SJCRH30 (cell line): ENCODE results near the gene FBXO11. TPM values are rescaled to one million over a fixed set of nuclear protein-coding genes. Genes with fewer than 3 reads are reported as not detected.
"Not testable (repeated sequence)": the region's sequence is repeated elsewhere in the genome, so short reads cannot be mapped to it uniquely, and the experiment has no call there.

Source experiments
- DNase-seq, 2 experiments: peaks; one replicate each; pipeline ENCODE4 v3.0.0-alpha.2; 2015 to 2020
- H3K27ac ChIP-seq: fragments of 250-450 bp; sonication (Bioruptor Pico); 2 replicates; pipeline ENCODE4 v1.5.1; 2020; ENCODE audit warnings: mild to moderate bottlenecking, moderate library complexity
- H3K27me3 ChIP-seq: fragments of 250-450 bp; sonication (Bioruptor Pico); 2 replicates; pipeline ENCODE4 v1.5.1; 2020; ENCODE audit warnings: mild to moderate bottlenecking, moderate library complexity
- H3K36me3 ChIP-seq: fragments of 250-450 bp; sonication (Bioruptor Pico); 2 replicates; pipeline ENCODE4 v1.5.1; 2020; ENCODE audit warnings: mild to moderate bottlenecking, moderate library complexity
- H3K4me1 ChIP-seq: fragments of 250-450 bp; sonication (Bioruptor Pico); 2 replicates; pipeline ENCODE4 v1.5.1; 2020; ENCODE audit warnings: mild to moderate bottlenecking, moderate library complexity
- H3K4me3 ChIP-seq: fragments of 250-450 bp; sonication (Bioruptor Pico); 2 replicates; pipeline ENCODE4 v1.5.1; 2020; ENCODE audit warnings: mild to moderate bottlenecking, moderate library complexity
- H3K9me3 ChIP-seq: fragments of 250-450 bp; sonication (Bioruptor Pico); replicated peaks from 2 replicates; pipeline ENCODE4 v1.5.1; 2020; ENCODE audit warnings: mild to moderate bottlenecking, moderate library complexity
- total RNA-seq: library from RNA; depleted of rRNA; stranded (reverse); fragments of >200 nt; shearing (Covaris generic); gene quantifications from 2 replicates; pipeline ENCODE4 v1.2.3, GENCODE V29; 2014

Gene FBXO11
- total RNA-seq, 1 experiment from 2014 or later, result 48.2 TPM

DNA sequence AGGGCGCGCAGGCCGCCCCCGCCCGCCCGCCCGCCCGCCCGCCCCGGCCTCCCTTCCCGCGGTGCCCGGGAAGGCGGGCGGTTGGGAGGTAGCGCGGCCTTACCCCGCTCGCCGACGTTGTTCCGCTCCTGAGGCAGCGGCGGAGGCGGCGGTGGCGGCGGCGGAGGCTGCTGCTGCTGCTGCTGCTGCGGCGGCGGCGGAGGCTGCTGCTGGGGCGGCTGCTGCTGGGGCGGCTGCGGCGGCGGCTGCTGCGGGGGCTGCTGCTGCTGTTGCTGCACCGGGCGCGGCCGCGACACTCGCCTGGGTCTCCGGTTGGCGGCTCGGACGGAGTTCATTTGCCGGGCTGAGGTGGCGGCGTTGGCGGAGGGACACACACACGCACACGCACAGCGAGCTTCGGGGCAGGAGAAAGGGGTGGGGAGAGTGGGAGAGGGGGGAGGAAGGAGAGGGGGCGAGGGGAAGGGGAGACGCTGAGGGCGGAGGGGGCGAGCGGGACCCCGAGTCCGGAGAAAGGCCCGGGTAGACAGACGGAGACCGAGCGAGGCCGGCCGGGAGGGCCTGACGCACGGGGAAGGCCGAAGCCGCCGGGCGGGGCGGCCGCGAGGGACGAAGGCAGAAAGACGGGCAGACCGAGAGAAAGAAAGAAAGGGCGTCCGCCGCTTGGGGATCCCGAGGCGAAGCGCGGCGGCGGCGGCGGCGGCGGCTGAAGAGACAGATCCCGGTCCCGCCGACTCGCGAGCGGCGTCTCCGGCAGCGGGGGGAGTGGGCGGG lies 727 bp downstream of the FBXO11 start:
- H3K4me3 ChIP-seq, result peak overlapping the region; percentile 97
- peak overlapping the region; percentile 89 for H3K27ac ChIP-seq
- DNase-seq, result peak; percentile 69 to 77
- H3K4me1 ChIP-seq, result peaks cover 9% of the 10 kb centered on the region
- H3K9me3 ChIP-seq, result no peaks in the 10 kb centered on the region
- 0 out of 2 replicates have a peak, but pooled peaks cover 2% of the 10 kb centered on the region for H3K36me3 ChIP-seq
- no peaks in the 10 kb centered on the region for H3K27me3 ChIP-seq

DNA sequence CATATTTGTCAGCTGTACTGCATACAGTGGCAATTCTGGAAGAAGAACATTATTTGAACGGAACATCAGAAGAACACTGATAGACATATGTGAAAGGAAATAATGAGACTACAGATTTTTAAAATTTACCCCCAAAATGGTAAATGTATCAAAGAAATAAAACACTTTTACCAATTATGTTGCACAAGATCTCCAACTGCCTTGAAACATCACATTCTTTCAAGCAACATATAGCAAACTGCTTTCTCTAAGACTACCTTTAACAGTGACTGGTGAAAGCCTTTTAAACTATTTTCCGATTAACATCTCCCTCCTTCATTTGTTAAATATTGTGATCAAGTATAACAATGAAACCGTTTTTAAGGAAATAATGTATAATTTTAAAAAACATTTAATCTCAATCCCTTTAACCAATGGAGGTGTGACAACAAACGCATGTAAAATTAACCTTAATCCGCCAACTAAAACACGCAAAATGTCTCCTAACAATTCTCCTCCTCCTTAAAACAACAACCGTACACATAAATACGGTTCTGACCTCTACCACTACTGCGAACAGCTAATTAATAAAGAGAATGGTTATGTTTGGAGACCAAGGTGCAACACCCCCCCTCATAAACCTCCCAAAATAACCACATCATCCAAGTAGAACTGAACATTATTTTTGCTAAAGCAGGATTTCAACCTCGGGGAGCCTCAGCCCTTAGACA lies 2.4 kb downstream of the FBXO11 start:
- 0 out of 2 replicates have a peak, but pooled peaks cover 6% of the 10 kb centered on the region for H3K36me3 ChIP-seq
- no peaks in the 10 kb centered on the region for H3K9me3 ChIP-seq
- H3K4me1 ChIP-seq, result peaks cover 9% of the 10 kb centered on the region
- no peak for DNase-seq
- H3K27me3 ChIP-seq, result no peaks in the 10 kb centered on the region
- peak overlapping the region; percentile 79 for H3K27ac ChIP-seq
- H3K4me3 ChIP-seq, result peak overlapping the region; percentile 97

DNA sequence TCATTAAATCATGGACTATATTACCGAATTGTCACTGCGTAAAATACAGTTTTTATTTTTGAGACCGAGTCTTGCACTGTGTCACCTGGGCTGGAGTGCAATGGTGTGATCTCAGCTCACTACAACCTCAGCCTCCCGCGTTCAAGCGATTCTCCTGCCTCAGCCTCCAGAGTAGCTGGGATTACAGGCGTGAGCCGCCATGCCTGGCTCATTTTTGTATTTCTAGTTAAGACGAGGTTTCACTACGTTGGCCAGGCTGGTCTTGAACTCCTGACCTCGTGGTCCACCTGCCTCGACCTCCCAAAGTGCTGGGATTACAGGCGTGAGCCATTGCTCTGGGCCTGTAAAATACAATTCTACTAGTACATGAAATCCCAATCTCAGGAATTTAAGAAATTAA lies 4.4 kb downstream of the FBXO11 start:
- H3K36me3 ChIP-seq, H3K4me3 ChIP-seq, H3K27ac ChIP-seq, H3K9me3 ChIP-seq, H3K4me1 ChIP-seq, H3K27me3 ChIP-seq, DNase-seq: not testable (repeated sequence)

DNA sequence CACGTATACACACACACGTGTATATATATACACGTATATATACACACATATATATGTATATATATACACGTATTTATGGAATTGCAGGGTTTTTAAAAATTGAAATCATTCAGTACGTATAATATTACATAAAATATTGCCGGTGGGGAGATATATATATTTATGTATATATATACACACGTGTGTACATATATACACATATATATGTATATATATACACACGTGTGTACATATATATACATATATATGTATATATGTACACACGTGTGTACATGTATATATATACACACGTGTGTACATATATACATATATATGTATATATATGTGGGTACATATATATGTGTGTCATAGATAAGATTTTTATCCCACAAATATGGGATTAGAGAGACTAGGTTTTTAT lies 5.4 kb downstream of the FBXO11 start:
- Histone ChIP-seq H3K4me3 (no peak overlapping the region), H3K27me3 (no peaks in the 10 kb centered on the region), H3K4me1 (peaks cover 9% of the 10 kb centered on the region), H3K36me3 (peaks cover 4% of the 10 kb centered on the region; the same call in 1 of the 2 replicates), H3K27ac (no peak overlapping the region), H3K9me3 (no peaks in the 10 kb centered on the region)
- DNase-seq, result no peak

DNA sequence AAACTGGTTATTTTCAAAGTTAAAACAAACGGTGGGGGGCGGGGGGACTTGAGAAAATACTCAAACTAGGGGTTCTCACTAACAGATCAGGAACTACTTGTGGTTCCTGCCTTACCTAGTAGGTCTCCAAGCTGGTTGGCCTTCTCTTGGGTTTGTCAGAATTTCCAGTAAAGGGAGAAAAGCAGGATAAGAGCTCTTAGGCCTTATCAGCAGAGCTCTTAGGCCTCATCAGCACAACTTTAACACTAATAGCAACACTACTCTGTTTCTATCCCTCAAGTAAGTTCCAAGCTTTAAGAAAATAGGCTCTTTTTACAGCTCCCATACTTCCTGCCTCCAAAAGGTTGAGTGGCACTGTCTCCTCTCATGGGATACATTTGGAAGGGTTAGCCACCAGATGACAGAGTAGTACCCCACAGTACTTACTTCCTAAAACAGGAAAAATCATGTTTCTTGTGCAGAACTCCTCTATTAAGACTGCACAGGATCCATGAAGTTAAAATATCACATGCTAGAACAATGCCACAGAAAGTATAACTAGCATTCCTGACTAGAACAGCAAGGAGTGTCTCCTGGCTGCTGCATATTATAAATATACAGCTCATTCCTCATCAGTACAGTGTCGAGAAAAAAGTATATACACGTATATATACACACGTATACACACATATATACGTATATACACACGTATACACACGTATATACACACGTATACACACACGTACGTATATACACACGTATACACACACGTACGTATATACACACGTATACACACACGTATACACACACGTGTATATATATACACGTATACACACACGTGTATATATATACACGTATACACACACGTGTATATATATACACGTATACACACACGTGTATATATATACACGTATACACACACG lies 6.1 kb downstream of the FBXO11 start:
- no peaks in the 10 kb centered on the region for H3K27me3 ChIP-seq

DNA sequence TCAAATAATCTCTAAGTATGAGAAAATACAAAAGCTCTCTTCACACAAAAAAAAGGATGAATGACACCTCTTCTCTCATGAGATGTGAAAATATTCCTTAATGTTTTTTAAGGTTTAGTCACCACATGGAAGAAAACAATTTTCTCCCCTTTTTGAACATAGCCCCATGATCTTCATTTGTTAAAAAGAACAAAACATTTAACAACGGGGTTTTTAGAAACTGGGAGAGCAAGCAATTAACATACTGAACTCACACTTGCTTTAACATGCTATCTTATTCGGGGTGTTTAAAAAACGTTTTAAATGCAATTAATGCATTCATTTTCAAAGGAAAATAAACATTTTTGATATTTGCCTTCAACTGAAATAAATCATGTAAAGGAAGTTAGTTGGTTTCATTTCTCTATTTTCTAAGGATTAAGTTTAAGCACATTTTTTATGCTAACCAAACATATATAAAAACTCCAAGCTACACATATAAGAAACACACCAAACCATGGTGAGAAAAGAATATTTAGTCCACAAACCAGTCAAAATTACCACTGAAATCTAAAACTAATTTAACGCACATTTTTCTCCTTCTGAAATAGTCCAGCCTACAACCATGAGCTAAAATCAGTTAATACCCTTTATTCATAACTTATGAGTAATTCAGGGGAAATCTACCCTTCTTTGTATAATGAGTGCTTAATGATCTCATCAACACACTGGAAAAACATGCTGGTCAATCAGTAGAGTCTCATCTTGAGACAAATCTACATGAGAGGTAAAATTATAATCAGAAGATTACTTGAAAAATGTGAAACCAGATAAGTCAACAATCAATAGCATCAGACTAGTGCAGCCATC lies 8.2 kb downstream of the FBXO11 start:
- no peak for DNase-seq
- Histone ChIP-seq H3K27ac (no peak overlapping the region), H3K4me3 (no peak overlapping the region), H3K9me3 (no peaks in the 10 kb centered on the region), H3K36me3 (peaks cover 4% of the 10 kb centered on the region; the same call in 1 of the 2 replicates), H3K27me3 (no peaks in the 10 kb centered on the region), H3K4me1 (peaks cover 2% of the 10 kb centered on the region)

More for the DNA sequence above, 6.1 kb downstream of the FBXO11 start:
- Histone ChIP-seq H3K36me3 (peaks cover 4% of the 10 kb centered on the region; the same call in 1 of the 2 replicates), H3K27ac (no peak overlapping the region), H3K4me3 (no peak overlapping the region), H3K4me1 (peaks cover 9% of the 10 kb centered on the region), H3K9me3 (no peaks in the 10 kb centered on the region)
- no peak for DNase-seq

DNA sequence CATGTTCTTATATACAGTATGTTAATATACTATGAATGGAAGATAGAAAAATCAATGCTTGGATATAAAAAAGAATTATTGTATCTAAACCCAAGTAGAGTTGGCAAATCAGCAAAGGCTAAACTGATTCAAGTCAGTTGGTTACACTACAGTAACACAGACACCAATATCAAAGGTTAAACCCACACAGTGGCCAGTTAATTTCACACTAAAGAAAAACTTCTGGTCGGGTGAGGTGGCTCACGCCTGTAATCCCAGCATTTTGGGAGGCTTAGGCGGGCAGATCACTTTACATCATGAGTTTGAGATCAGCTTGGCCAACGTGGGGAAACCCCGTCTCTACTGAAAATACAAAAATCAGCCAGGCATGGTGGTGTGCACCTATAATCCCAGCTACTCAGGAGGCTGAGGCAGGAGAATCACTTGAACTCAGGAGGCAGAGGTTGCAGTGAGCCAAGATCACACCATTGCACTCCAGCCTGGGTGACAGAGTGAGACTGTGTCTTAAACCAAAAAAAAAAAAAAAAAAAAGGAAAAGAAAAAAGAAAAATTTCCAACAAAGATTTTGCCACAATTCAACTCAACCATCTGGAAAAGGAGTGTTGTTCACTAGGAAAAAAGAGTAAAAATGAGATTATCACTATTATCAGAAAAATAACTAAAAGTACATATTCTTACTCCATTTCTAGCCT lies 9.0 kb downstream of the FBXO11 start:
- H3K9me3 ChIP-seq, DNase-seq: not testable (repeated sequence)

DNA sequence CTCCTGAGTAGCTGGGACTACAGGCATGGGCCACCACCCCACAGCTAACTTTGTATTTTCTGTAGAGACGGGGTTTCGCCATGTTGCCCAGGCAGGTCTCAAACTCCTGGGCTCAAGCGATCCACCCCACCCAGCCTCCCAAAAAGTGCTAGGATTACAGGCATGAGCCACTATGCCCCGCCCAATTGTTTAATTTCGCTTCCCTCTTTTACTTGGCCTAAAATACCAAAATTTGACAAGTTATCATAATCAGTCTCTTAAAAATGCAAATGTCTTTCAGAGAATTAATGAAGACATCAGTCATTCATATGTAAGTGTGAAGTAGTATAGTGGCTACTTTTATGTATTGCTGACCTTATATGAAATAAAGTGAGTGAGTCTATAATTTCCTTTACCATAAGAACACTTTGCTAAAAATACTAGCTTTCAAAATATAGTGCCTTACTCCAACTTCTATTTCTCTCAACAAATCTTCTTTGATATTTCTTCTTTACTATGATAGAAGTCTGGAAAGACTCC lies 9.8 kb downstream of the FBXO11 start:
- H3K4me1 ChIP-seq, result no peaks in the 10 kb centered on the region
- no peaks in the 10 kb centered on the region for H3K9me3 ChIP-seq
- H3K27me3 ChIP-seq, result no peaks in the 10 kb centered on the region
- no peak overlapping the region for H3K27ac ChIP-seq
- no peak overlapping the region for H3K4me3 ChIP-seq
- DNase-seq, result no peak
- H3K36me3 ChIP-seq, result peaks cover 4% of the 10 kb centered on the region; the same call in 1 of the 2 replicates

More for the DNA sequence above, 9.0 kb downstream of the FBXO11 start:
- not testable (repeated sequence) for H3K27me3 ChIP-seq, H3K4me1 ChIP-seq, H3K4me3 ChIP-seq, H3K27ac ChIP-seq, H3K36me3 ChIP-seq

DNA sequence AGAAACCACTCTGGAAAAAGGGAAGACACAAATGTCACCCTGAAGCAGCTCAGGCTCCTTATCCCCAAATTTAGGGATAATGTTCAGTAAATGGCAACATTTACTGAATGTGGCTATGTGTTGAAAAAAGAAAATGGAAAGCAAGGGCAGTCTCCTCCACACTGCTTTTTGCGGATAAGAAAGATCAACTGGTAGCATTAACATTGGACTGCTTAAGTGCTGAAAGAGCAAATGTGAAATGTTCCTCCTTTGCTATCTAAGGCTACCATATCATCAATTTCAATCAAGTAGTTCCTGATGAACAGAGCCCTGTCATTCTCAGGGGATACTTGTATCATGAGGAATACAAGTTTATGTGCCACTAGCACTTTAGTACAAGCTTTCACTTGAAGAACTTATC lies 12.5 kb downstream of the FBXO11 start:
- H3K27ac ChIP-seq, result no peak overlapping the region
- H3K36me3 ChIP-seq, result peaks cover 4% of the 10 kb centered on the region; the same call in 1 of the 2 replicates
- no peaks in the 10 kb centered on the region for H3K27me3 ChIP-seq
- H3K4me1 ChIP-seq, result no peaks in the 10 kb centered on the region
- no peak for DNase-seq
- H3K9me3 ChIP-seq, result no peaks in the 10 kb centered on the region
- no peak overlapping the region for H3K4me3 ChIP-seq

DNA sequence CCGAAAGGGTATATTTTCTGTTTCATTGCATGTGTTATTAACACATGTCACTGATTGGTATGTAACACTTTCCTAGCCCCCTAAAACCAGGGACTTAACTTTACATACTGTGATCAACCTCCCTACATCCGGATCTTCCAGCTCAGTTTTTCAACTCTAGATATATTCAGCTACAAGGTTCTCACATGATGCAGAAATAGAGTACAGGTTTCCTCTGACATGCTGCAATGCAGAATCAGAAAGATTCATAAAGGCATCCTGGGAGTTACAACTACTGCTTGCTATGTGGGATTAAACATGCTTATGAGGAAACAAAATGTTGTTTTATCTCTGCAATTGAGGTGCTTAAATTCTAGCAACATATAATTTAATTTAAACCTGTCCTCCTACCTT lies 14.0 kb downstream of the FBXO11 start:
- H3K4me1 ChIP-seq, result no peaks in the 10 kb centered on the region
- no peak overlapping the region for H3K27ac ChIP-seq
- H3K9me3 ChIP-seq, result no peaks in the 10 kb centered on the region
- H3K27me3 ChIP-seq, result no peaks in the 10 kb centered on the region
- no peak for DNase-seq
- no peak overlapping the region for H3K4me3 ChIP-seq
- peaks cover 4% of the 10 kb centered on the region; the same call in 1 of the 2 replicates for H3K36me3 ChIP-seq

DNA sequence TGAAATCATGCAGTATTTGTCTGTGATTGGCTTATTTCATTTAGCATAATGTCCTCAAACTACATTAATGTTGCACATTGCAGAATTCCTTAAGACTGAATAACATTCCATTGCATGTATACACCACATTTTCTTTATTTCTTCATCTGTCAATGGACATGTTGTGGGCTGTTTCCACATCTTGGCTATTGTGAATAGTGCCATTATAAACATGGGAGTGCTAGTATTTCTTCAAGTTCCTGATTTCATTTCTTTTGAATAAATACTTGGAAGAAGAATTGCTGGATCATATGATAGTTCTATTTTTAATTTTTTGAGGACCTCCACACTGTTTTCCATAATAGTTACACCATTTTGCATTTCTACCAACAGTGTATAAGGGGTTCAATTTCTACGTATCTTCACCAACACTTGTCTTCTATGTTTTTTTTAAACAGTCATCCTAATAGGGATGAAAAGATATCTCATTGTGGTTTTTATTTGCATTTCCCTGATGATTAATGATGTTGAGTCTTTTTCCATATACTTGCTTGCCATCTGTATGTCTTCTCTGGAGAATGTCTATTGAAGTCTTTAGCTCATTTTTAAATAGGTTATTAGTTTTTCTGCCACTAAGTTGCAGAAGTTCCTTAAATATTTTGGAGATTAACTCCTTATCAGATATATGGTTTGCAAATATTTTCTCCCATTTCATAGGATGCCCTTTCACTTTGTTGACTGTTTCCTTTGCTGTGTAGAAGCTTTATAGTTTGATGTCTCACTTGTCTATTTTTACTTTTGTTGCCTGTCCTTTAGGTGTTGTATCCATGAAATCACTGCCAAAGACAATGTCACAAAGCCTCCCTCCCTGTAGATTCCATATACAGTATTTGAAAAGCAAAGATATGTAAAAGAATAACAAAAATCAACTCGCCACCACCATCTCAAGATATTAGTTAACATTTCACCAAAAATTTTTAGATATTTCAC lies 14.6 kb downstream of the FBXO11 start:
- no peak overlapping the region for H3K27ac ChIP-seq
- H3K4me1 ChIP-seq, result no peaks in the 10 kb centered on the region
- no peak for DNase-seq
- H3K9me3 ChIP-seq, result no peaks in the 10 kb centered on the region
- H3K27me3 ChIP-seq, result no peaks in the 10 kb centered on the region
- H3K36me3 ChIP-seq, result peaks cover 4% of the 10 kb centered on the region; the same call in 1 of the 2 replicates
- no peak overlapping the region for H3K4me3 ChIP-seq

DNA sequence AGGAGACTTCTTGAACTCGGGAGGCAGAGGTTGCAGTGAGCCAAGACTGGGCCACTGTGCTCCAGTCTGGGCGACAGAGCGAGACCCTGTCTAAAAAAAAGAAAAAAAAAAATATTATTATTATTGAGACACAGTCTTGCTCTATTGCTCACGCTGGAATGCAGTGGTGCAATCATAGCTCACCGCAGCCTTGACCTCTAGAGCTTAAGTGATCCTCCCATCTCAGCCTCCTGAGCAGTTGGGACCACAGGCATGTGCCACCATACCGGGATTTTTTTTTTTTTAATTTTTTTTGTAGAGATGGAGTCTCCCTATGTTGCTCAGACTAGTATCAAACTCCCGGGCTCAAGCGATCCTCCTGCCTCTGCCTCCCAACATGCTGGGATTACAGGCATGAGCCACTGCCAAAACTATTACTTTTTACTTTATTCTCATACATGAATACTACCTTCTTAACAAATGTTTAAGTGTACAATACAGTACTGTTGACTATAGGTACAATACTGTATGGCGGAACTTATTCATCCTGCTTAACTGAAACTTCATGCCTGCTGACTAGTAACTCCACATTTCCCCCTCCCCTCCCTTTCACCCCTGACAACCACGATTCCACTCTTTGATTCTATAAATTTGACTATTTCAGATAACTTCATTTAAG lies 15.5 kb downstream of the FBXO11 start:
- H3K36me3 ChIP-seq, result peaks cover 4% of the 10 kb centered on the region; the same call in 1 of the 2 replicates
- no peak overlapping the region for H3K4me3 ChIP-seq
- H3K9me3 ChIP-seq, result no peaks in the 10 kb centered on the region
- no peaks in the 10 kb centered on the region for H3K4me1 ChIP-seq
- no peak for DNase-seq
- H3K27me3 ChIP-seq, result no peaks in the 10 kb centered on the region
- H3K27ac ChIP-seq, result no peak overlapping the region
